ENCODE data around the gene CACUL1. TPM values are rescaled to one million over a fixed set of nuclear protein-coding genes. Genes with fewer than 3 reads are reported as not detected.

The CACUL1 gene
- total and polyA plus RNA-seq, 2 of the 13 experiments (the other 11 are each of a cell fraction or from before 2014, with no cell fraction given), result 14.2 to 31.0 TPM

- TF ChIP-seq BRF2 (CRISPR knock-in tag; IDR thresholded peaks at IDR 0.05) (no peak), JUND (CRISPR knock-in tag; IDR thresholded peaks at IDR 0.05) (no peak), THAP11 (CRISPR knock-in tag; IDR thresholded peaks at IDR 0.05) (no peak), SOX13 (IDR thresholded peaks at IDR 0.05) (no peak), SOX13 (CRISPR knock-in tag; conservative IDR thresholded peaks at IDR 0.05 in 1 of 2, IDR thresholded peaks at IDR 0.05 in 1 of 2) (no peak), ZNF563 (CRISPR knock-in tag; IDR thresholded peaks at IDR 0.05) (no peak), HOXA3 (CRISPR knock-in tag; IDR thresholded peaks at IDR 0.05) (no peak)
Observed at GRCh38 chr10:118638680-118639079, 116.1 kb downstream of the CACUL1 start (continued).

- no TSS peak for BruUV-seq (replicated peaks)
- Histone ChIP-seq H3K4me3 (replicated peaks in 1 of 3; ENCODE audit: insufficient read depth in 1 of 3, low read depth in 2 of 3, low read length in 3 of 3) (no peak overlapping the region), H3K27me3 (ENCODE audit: control insufficient read depth in 1 of 2, insufficient read depth in 2 of 2, low read length in 2 of 2) (peaks cover 0 to 18% of the 10 kb centered on the region in 2 experiments; a peak in 2 of 5 replicates), H3K36me3 (replicated peaks in 1 of 2; ENCODE audit: control insufficient read depth in 1 of 2, insufficient read depth in 2 of 2, low read length in 2 of 2) (no peaks in the 10 kb centered on the region), H4K20me1 (ENCODE audit: insufficient read depth, low read length) (no peaks in the 10 kb centered on the region), H3K9me3 (ENCODE audit: low read length) (no peaks in the 10 kb centered on the region), H3K79me2 (ENCODE audit: insufficient read depth, low read length) (no peaks in the 10 kb centered on the region), H3K27ac (ENCODE audit: extremely low read length, insufficient read depth, low read length) (no peak overlapping the region), H2AFZ (ENCODE audit: low read length) (no peak overlapping the region), H3K9ac (ENCODE audit: insufficient read depth, low read depth, low read length) (no peak overlapping the region), H3K4me1 (ENCODE audit: insufficient read depth, low read length) (no peaks in the 10 kb centered on the region), H3K4me2 (ENCODE audit: low read depth, low read length) (no peak overlapping the region)
- POLR2A ChIA-PET, result no interaction called here
- 15% methylated on average over 3 of the region's 4 CpGs for WGBS (ENCODE audit: low lambda C conversion rate)
- in situ Hi-C loops (cut with HindIII; ENCODE audit: extremely low pct_ligation_motif_present, low pct_unique_long_range_greater_than_20kb), result no loop called here
- intact Hi-C loops (cut with micrococcal nuclease; ENCODE audit: unreplicated experiment), result no loop called here
- no peak for DNase-seq (ENCODE audit: low spot score)
- FAIRE-seq, result no peak
- CTCF ChIA-PET (ENCODE audit: low intra/inter-chr PET ratio, low total read pairs), result no interaction called here
- ATAC-seq, result no peak
- TF ChIP-seq ZNF569 (CRISPR knock-in tag; IDR thresholded peaks at IDR 0.05; ENCODE audit: borderline replicate concordance) (no peak), ZMYM3 (CRISPR knock-in tag; IDR thresholded peaks at IDR 0.05) (no peak), U2AF2 (IDR thresholded peaks at IDR 0.05; ENCODE audit: low read depth, low read length) (no peak), SMARCC2 (IDR thresholded peaks at IDR 0.05) (no peak), AKAP8 (CRISPR knock-in tag; IDR thresholded peaks at IDR 0.05) (no peak), ZSCAN30 (CRISPR knock-in tag; IDR thresholded peaks at IDR 0.05) (no peak), ZNF740 (CRISPR knock-in tag; IDR thresholded peaks at IDR 0.05) (no peak), ZNF576 (CRISPR knock-in tag; IDR thresholded peaks at IDR 0.05) (no peak), HINFP (CRISPR knock-in tag; IDR thresholded peaks at IDR 0.05; ENCODE audit: low read depth) (no peak), ZBTB33 (CRISPR knock-in tag; IDR thresholded peaks at IDR 0.05) (no peak), THYN1 (CRISPR knock-in tag; IDR thresholded peaks at IDR 0.05; ENCODE audit: borderline replicate concordance, low read depth) (no peak)
Observed at GRCh38 chr10:118635674-118636402, 118.9 kb downstream of the CACUL1 start.

Measured in HepG2 (cell line).